NCI-H2171 treated with DMSO at 0.1 percent for 48 hours (cell line): Measurements from ENCODE around the gene FN3K.
"Not testable (repeated sequence)": the region's sequence is repeated elsewhere in the genome, so short reads cannot be mapped to it uniquely, and the experiment has no call there.

ENCODE experiments used
- DNase-seq: peaks from one replicate; lab custom pipeline; 2025; lab: John Stamatoyannopoulos, UW

FN3K gene

DNA sequence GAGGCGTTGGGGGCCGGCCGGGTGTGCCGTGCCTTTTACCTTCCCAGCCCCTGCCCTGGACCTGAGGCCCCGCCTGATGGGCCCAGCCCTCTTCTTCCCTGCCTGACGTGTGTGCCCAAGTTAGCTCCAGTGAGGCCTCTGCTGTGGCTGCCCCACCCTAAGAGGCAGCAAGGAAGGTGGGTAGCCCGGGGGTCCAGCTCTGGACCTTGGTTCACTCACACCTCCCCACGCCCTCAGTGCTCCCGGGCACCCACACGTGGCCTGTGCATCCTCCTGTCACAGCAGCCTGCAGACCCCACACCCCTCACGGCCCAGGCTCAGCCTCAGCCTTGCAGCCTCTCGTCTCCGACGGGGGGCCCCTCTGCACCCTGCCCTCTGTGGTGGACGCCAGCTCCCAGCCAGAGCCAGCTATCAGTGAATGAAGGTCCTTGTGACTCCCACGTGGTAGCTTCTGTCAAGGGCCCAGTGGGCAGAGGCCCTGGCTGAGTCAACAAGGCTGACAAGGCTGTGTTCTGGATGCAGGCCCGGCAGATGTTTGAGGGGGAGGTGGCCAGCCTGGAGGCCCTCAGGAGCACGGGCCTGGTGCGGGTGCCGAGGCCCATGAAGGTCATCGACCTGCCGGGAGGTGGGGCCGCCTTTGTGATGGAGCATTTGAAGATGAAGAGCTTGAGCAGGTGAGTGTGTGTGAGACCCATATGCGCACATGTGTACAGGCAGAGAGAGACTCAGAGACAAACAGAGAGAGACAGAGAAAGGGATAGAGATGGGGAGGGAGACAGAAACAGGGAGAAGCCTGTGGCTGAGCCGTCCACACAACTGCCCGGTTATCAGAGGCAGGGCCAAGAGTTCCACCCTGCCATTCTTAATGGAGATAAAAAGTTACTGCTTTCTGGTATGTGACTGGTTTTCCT lies 2.8 kb downstream of the FN3K start:
- no peak for DNase-seq

- no peak for DNase-seq
These were observed 5.7 kb downstream of the FN3K start for GRCh38 chr17:82740906-82741759.

DNA sequence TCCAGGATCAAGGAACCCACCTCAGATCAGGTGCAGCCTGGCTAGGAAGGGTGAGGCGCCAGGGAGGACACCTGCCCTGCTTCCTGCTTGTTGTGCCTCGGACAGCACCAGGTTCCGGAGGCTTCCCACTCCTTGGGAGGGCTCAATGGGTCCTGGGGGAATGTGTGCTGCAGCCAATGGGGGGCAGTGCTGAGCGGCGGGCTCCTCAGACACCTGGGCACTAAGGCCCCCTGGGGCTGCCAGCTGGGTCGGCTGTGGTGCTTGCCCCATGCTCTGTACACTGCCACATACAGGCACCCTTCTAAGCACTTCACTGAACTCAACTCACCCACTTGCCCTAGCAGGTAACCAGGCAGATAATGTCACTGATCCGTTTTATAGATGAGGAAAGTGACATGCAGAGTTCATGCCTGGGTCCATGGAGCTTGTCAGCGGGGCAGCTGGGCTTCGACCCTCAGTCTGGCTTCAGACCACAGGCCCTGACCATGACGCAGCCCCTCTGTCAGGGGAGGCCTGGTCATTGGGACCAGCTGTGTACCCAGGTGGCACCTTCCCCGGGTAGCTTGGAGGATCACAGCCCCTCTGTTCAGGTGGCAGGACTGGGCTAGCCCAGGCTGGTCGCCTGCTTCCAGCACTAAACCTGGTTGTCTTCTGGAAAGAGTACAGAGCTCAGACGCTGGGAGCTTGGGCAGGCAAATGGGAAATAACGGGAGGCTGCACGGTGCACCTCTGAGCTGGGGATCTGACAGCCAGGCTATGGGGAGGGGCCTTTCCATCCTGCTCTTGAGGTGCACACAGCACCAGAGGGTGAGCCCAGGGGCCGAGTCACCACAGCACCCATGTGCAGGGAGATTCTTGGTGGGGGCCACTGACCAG lies 8.2 kb downstream of the FN3K start:
- DNase-seq, result peak; percentile 8

DNA sequence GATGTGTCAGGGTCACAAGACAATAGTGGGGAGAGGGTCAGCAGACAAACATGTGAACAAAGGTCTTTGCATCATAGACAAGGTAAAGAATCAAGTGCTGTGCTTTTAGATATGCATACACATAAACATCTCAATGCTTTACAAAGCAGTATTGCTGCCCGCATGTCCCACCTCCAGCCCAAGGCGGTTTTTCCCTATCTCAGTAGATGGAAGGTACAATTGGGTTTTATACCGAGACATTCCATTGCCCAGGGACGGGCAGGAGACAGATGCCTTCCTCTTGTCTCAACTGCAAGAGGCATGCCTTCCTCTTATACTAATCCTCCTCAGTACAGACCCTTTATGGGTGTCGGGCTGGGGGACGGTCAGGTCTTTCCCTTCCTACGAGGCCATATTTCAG lies 9.3 kb downstream of the FN3K start:
- DNase-seq, result not testable (repeated sequence)

GRCh38 chr17:82745524-82745923 lies 10.1 kb downstream of the FN3K start:
- no peak for DNase-seq

- no peak for DNase-seq
These were observed 13.3 kb downstream of the FN3K start for GRCh38 chr17:82748756-82749155.

DNA sequence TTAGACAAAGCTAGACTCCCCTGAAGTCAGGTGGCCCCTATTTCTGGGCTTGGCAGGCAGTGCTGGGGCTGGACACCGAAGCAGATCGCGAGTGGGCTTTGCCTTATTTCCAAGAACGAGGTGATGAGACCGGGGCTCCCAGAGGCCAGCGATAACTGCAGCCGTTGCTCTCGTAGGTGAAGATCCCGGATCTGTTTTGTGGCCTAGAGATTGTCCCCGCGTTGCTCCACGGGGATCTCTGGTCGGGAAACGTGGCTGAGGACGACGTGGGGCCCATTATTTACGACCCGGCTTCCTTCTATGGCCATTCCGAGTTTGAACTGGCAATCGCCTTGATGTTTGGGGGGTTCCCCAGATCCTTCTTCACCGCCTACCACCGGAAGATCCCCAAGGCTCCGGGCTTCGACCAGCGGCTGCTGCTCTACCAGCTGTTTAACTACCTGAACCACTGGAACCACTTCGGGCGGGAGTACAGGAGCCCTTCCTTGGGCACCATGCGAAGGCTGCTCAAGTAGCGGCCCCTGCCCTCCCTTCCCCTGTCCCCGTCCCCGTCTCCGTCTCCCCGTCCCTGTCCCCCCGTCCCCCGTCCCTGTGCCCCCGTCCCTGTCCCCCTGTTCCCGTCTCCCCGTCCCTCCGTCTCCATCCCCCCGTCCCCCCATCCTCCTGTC lies 15.0 kb downstream of the FN3K start:
- no peak for DNase-seq

GRCh38 chr17:82751171-82751570 lies 15.8 kb downstream of the FN3K start:
- DNase-seq, result no peak

GRCh38 chr17:82751571-82752370 lies 16.4 kb downstream of the FN3K start, which contains the start of gene TBCD:
Gene TBCD (plus strand): TSS chr17:82752065. CDS start chr17:82752194, 129 bp downstream.
- peak; percentile 81 for DNase-seq

DNA sequence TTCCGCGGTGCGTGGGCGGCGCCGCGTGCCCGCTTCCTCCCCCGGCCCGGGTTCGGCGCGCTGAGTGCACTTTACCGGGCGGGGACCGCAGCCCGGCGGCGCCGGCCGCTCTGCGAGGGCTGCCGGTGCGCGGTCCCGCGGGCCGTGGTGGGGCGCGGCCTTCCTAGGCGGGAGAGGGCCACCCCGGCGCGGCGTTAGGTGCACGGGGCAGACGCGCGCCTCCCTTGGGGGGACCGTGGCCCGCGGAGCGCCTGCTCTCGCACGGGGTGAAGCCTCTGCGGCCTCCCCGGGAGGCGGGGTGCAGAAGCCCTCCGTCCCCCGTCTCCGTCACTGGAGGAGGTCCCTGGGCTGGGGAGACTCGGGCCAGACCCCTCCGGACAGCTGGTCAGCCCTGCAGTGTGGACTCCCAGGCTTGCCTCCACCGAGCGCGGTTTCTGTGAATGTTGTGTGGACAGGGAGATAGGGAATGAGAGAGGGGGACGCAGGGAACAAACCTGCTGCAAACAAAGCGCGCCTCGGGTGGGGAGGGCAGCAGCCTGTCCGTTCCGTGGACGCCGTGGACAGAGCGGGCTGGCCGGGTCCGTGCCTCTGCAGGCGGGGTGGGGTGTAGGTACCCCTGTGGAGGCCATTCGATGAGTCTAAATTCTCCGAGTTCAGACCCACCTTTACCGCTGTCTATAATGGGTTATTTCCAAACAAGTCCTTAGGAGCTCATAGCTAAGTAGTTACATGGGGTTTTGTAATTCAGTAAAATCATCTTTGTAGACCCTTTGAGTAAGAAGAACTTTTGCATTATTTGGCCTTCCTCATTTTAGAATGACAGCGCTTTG lies 17.2 kb downstream of the FN3K start:
- DNase-seq, result no peak

- no peak for DNase-seq
These were observed 17.7 kb downstream of the FN3K start for GRCh38 chr17:82753201-82753464.

DNA sequence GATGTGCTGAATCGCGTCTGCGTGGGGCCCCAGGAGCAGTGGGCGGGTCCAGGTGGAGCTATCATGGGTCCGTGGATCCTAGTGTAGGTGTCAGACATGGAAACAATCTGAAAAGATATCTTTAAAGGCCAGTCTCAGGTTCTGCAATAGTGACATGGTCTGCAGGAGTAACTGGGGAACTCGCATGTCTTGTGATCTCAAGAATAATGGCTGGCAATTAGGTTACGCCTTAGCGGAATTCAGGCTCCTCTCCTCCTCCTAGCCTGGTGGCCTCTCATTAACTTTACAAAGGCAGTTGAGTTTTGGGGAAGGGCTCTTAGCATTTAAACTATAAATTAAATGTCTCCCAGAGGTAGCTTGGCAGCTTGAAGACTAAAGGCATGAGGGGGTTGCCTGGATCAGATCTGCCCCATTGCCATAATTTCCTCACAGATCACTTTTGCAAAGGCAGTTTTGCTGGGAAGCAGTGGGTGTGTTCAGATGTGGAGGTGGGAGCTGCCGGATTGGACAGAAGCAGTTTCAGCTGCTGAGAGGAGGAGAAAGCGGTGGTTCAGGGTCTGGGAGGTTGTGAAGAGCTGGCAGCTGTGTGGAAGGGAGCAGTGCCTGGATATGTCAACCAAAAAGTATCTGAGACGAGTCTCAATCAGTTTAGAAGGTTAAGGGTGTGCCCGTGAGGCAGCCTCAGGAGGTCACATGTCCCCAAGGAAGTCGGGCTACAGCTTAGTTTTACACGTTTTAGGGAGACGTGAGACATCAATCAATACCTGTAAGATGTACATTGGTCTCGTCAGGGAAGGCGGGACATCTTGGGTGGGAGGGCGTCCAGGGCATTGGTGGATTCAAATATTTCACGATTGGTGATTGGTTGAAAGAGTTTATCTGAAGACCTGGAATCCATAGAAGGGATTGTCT lies 19.1 kb downstream of the FN3K start:
- DNase-seq, result peak; percentile 32

DNA sequence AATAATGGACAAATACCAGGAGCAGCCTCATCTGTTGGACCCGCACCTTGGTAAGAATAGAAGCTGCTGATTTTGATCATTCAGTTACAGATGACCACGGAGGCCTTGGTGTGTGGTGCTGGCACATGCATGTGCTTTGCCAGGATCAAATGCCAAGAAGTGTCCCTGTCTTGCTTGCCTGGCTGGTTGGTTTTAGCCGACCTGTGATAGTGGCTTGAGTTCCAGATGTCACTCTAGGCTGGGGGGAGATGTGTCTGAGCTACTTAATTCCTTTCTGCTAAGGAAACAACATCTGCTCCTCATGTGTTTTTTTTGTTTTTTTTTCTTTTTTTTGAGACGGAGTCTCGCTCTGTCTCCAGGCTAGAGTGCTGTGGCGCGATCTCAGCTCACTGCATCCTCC lies 20.8 kb downstream of the FN3K start:
- peak; percentile 78 for DNase-seq

GRCh38 chr17:82765371-82765770 lies 30.0 kb downstream of the FN3K start:
- DNase-seq, result no peak

GRCh38 chr17:82767041-82767754 lies 31.8 kb downstream of the FN3K start:
- no peak for DNase-seq

- no peak for DNase-seq
These were observed 33.6 kb downstream of the FN3K start for GRCh38 chr17:82769041-82769440.

DNA sequence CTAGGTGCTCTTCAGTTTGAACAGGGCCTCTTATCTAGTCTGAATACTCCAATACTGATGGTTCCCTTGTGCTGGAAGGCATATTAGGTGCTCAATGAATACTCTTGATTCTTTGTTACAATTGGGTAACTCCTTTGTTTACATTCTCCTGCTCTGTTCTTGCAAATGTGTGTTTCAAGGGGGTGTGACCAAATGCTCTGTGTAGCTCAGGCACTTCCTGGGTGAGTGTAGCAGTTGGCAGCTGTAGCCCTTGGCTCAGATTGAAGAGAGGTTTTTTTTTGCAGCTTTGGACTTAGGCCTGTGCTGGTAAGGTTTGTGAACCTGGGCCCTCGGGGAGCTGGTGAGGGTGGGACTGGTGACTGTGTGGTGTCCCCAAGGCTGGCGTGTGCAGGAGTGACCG lies 36.6 kb downstream of the FN3K start:
- no peak for DNase-seq

DNA sequence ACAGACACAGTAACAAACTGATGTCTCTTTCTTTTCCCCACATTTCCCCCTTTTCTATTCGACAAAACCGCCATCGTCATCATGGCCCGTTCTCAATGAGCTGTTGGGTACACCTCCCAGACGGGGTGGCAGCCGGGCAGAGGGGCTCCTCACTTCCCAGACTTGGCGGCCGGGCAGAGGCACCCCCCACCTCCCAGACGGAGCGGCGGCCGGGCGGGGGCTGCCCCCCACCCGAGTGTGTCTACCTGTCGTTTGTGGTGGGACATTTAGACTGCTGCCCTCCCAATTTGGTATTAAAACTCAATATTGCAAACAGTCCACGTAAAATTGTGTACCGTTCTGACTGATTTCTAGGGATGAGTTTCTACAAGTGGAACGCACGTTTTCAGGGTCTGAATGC lies 39.0 kb downstream of the FN3K start:
- not testable (repeated sequence) for DNase-seq
